HG02870 (cell line): ENCODE measurements around the gene MCAT.
"Not testable (repeated sequence)": the region's sequence is repeated elsewhere in the genome, so short reads cannot be mapped to it uniquely, and the experiment has no call there.

ENCODE experiments used
- ATAC-seq: cut with Tn5 transposase; IDR thresholded peaks from one replicate; pipeline ENCODE4 v1.9.1; 2021; ENCODE audit warnings: mild to moderate bottlenecking, moderate library complexity; ENCODE audit not compliant: unreplicated experiment

The MCAT gene

GRCh38 chr22:43127166-43127908, 15.9 kb downstream of the MCAT start:
- no peak for ATAC-seq

- ATAC-seq = no peak
These were observed 16.6 kb downstream of the MCAT start for GRCh38 chr22:43126501-43127165.

- ATAC-seq = no peak
These were observed 24.2 kb downstream of the MCAT start for GRCh38 chr22:43118953-43119458.

GRCh38 chr22:43118024-43118849, 25.0 kb downstream of the MCAT start:
- no peak for ATAC-seq

GRCh38 chr22:43116932-43117331, 26.3 kb downstream of the MCAT start:
- ATAC-seq = no peak

- ATAC-seq = no peak
These were observed 28.2 kb downstream of the MCAT start for GRCh38 chr22:43114958-43115357.

- ATAC-seq = no peak
These were observed 29.5 kb downstream of the MCAT start for GRCh38 chr22:43113526-43114251.

GRCh38 chr22:43110927-43111623, 32.1 kb downstream of the MCAT start:
- no peak for ATAC-seq

- ATAC-seq = no peak
These were observed 32.7 kb downstream of the MCAT start, which contains the start of gene BIK for GRCh38 chr22:43110444-43110926. BIK (plus strand) TSS chr22:43110750; CDS start chr22:43124023, 13,273 bp downstream.

- ATAC-seq = no peak
These were observed 33.2 kb downstream of the MCAT start for GRCh38 chr22:43109921-43110443.

- ATAC-seq = no peak
These were observed 33.7 kb downstream of the MCAT start for GRCh38 chr22:43109511-43109910.

GRCh38 chr22:43106302-43106701, 36.9 kb downstream of the MCAT start:
- ATAC-seq = no peak

- not testable (repeated sequence) for ATAC-seq
These were observed 38.2 kb downstream of the MCAT start for GRCh38 chr22:43104950-43105349.

- not testable (repeated sequence) for ATAC-seq
These were observed 39.1 kb downstream of the MCAT start for GRCh38 chr22:43104056-43104625.

GRCh38 chr22:43101306-43101705, 41.9 kb downstream of the MCAT start:
- ATAC-seq = no peak

GRCh38 chr22:43100225-43100624, 43.0 kb downstream of the MCAT start:
- no peak for ATAC-seq

- ATAC-seq = no peak
These were observed 44.1 kb downstream of the MCAT start for GRCh38 chr22:43099095-43099494.

- ATAC-seq = no peak
These were observed 44.8 kb downstream of the MCAT start for GRCh38 chr22:43098356-43098755.

GRCh38 chr22:43096420-43096819, 46.8 kb downstream of the MCAT start:
- no peak for ATAC-seq
